Measurements from ENCODE around the gene ZFPM1.

DNA sequence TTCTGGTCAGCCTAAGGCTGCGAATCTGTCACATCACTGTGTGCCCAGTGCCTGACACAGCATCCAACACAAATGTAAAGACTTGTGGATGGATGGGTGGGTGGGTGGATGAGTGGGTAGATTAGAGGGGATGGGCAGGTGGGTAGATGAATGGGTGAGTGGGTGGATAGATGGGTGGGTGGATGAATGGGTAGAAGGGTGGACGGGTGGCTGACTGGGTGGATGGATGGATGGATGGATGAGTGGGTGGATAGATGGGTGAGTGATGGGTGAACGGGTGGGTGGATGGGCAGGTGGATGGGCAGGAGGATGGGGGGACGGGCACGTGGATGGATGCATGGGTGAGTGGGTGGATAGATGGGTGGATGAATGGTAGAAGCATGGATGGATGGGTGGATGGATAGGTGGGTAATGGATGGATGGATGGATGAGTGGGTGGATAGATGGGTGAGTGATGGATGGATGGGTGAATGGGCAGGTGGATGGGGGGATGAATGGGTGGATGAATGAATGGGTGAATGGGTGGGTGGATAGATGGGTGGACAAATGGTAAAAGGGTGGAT is 31.1 kb upstream of the ZFPM1 start:
- TF ChIP-seq, protein P1, sequence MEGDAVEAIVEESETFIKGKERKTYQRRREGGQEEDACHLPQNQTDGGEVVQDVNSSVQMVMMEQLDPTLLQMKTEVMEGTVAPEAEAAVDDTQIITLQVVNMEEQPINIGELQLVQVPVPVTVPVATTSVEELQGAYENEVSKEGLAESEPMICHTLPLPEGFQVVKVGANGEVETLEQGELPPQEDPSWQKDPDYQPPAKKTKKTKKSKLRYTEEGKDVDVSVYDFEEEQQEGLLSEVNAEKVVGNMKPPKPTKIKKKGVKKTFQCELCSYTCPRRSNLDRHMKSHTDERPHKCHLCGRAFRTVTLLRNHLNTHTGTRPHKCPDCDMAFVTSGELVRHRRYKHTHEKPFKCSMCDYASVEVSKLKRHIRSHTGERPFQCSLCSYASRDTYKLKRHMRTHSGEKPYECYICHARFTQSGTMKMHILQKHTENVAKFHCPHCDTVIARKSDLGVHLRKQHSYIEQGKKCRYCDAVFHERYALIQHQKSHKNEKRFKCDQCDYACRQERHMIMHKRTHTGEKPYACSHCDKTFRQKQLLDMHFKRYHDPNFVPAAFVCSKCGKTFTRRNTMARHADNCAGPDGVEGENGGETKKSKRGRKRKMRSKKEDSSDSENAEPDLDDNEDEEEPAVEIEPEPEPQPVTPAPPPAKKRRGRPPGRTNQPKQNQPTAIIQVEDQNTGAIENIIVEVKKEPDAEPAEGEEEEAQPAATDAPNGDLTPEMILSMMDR (IDR thresholded peaks at IDR 0.05): no peak
- TF ChIP-seq POLR2AphosphoS5 (IDR thresholded peaks at IDR 0.05) (no peak), POLR2A (IDR thresholded peaks at IDR 0.05) (no peak)

All from suprapubic skin (tissue), 4 donors.